GM18858 (cell line): ENCODE data around the gene RGS21.
"Not testable (repeated sequence)": the region's sequence is repeated elsewhere in the genome, so short reads cannot be mapped to it uniquely, and the experiment has no call there.

Experiments used
- ATAC-seq: cut with Tn5 transposase; IDR thresholded peaks from one replicate; pipeline ENCODE4 v1.9.1; 2021; ENCODE audit not compliant: unreplicated experiment

Gene RGS21

GRCh38 chr1:192316942-192317450 is at the start of gene RGS21:
RGS21 (plus strand) TSS chr1:192316992; CDS start chr1:192343037, 26,045 bp downstream.
- no peak for ATAC-seq

DNA sequence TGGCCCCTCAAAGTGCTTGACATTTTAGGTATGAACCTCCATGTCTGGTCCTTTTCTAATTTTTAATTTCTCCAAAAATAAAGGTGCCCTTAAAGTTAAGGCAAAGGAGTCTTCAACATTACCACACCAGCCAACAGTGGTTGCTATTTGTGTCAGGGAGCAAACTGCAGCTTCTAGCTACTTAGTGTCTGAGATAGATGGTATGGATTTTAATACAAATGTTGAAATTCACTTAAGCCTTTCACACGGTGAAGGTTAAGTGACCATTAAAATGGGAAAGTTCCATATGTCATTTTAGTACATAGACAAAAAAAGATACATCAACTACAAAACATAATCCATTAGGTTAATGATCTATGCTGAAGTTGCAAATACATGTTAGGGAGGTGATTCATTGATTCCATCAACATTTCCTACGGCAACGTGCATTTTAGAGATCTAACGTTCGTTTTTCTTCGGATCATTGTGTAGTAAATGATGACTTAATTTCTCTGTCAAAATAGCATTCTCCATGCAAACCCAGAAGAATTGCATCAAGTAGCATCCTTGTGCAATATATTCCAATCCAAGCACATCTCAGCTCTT is 48.2 kb upstream of the RGS21 start:
- no peak for ATAC-seq

DNA sequence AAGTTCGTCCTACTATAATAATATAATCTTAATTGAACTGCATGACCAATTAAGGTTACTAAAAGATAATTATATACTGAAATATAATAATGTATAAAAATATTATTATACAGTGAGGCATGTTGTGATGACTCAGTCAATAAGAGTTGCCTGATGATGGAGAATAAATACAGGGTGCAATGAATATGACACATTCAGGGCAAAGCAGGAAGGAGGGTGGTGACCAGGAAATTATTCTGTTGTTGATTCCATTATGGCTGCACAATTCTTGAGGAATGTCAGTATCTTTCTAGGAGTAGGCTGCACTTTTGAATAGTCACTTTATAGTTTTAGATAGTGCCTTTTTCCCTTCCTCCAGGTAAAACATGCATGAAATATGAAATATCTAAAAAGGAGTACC is 46.4 kb upstream of the RGS21 start:
- no peak for ATAC-seq

GRCh38 chr1:192272732-192273131 is 44.1 kb upstream of the RGS21 start:
- ATAC-seq, result no peak

DNA sequence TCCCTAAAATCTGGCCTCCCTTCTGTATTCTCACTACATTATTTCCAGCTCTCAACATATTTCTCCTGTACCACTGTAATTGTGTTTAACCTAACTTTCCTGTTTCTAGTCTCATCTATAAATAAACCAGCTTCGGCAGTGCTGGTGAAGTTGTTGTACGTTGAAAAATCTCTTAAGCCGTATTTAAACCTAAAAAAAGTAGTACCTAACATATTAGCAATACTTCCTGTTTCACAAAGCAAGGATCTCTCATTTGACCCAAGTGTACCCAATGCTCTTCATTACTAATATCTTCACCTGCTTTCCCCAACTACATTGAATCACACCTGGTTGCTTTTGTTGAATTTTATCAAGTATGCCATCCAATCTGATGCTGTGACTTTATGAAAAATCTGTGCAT is 42.2 kb upstream of the RGS21 start:
- no peak for ATAC-seq

- ATAC-seq, result no peak
Measured at GRCh38 chr1:192277635-192278034, 39.2 kb upstream of the RGS21 start.

DNA sequence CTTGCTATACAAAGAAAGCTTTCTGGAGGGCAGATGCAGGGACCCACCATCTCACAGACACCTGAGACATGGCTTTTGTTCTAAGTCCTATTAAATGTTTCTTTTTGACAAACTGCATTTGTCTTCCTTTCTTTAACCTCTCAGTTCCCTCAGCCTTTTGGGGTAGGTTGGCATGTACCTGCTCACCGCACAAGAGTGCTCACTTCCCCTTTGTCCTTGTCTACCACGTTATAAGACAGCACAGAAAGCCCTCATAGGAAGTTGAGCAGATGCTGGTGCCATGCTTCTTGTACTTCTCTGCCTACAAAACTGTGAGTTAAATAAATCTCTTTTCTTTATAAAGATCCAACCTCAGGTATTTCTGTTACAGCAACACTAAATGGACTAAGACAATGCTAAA is 31.9 kb upstream of the RGS21 start:
- peak; percentile 56 for ATAC-seq

- ATAC-seq, result no peak
Measured at GRCh38 chr1:192303029-192303428, 13.8 kb upstream of the RGS21 start.

- ATAC-seq, result not testable (repeated sequence)
Measured at GRCh38 chr1:192308314-192308713, 8.5 kb upstream of the RGS21 start.

- ATAC-seq, result no peak
Measured at GRCh38 chr1:192311281-192311680, 5.5 kb upstream of the RGS21 start.

DNA sequence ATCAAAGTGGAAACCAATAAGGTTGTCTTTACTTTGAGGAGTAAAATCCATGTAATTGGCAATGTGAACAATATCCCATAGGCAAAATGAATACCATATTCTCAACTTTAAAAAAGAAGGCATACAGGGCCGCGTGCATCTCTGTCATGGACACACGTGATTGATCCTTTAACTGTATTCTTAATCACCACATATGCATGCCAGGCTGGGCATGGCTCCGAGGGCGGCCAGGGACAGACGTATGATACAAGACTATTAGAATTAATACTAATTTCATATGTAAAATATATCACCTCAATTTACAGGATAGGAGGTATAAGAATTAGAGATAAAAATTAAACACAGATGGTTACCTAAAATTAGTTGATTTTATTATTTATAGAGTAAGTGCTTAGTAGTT is 11.2 kb downstream of the RGS21 start:
- no peak for ATAC-seq

GRCh38 chr1:192342842-192343241 is 26.1 kb downstream of the RGS21 start:
- no peak for ATAC-seq

DNA sequence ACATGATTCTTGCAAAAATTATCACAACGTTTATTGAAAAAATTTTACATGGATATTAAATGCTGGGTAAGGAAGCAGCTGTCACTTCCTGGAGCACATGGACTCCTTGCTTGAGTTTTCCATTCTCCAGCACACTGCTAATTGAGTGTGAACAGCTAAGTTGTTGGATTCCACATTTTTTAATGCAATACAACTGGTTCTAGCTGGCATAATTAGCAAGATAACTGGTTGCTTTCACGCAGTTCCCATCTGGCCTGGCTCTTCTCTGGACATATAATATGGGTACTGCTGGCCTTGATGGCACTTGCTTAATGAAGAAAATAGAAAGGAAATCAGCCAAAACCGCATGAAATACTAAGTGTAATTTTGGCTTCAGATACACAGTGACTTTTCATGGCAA is 26.6 kb downstream of the RGS21 start:
- ATAC-seq, result no peak

GRCh38 chr1:192349314-192349713 is 32.5 kb downstream of the RGS21 start:
- no peak for ATAC-seq

- ATAC-seq, result no peak
Measured at GRCh38 chr1:192350356-192350755, 33.6 kb downstream of the RGS21 start.

DNA sequence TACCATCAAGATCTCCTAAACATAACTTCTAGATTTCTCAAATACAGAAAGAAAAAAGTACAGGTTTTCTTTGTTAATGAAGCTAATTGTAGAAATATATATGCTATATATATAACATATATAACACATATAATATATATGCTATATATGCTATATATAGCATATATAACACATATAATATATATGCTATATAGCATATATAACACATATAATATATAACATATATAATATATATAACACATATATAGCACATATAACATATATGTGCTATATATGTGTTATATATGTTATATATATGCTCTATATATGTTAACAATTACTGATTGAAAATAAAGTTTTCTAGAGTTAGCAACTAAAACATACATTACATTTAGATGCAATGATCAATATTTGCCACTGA is 34.8 kb downstream of the RGS21 start:
- ATAC-seq, result no peak

DNA sequence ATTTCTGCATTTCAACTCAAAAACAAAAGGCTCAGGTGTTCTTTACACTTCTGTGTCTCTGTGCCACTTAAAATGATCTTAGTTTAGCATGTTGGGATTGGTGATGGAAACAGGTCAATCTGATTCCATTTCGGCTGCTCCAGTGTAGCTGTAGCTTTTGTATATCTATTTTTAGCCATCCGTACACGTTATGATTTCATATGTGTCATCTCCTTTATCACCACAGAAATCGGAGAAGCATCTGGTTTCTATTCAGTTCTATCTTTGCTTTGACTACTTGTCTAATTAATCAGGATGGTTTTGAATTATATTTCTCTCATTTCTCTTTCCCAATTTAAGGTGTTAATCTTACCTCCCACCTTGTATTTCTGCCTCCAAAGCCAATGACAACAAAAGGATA is 41.1 kb downstream of the RGS21 start:
- ATAC-seq, result no peak

GRCh38 chr1:192358402-192358801 is 41.6 kb downstream of the RGS21 start:
- ATAC-seq, result no peak

- no peak for ATAC-seq
Measured at GRCh38 chr1:192358822-192359221, 42.0 kb downstream of the RGS21 start.

- ATAC-seq, result no peak
Measured at GRCh38 chr1:192363177-192363576, 46.4 kb downstream of the RGS21 start.

- no peak for ATAC-seq
Measured at GRCh38 chr1:192367436-192367835, 50.6 kb downstream of the RGS21 start.

- no peak for ATAC-seq
Measured at GRCh38 chr1:192375306-192375705, 58.5 kb downstream of the RGS21 start.

DNA sequence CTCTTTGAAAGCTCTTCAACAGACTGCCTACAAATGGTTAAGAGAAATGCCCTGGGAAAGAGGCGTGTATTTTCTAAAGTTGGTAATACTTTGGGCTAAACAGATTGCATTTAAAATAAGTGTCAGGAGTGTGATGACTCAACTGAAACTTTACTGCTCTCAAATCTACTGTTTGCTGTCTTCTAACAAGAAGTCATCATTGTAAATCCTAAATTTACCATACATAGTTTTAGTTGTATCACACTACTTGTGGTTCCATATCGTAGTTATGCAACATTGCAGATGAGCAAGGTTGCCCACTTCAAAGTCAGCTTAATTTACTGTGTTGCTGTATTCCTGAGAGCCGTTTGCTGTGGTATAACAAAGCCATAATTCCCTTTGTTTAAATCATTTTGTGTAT is 59.6 kb downstream of the RGS21 start:
- no peak for ATAC-seq
